KMS-11 (cell line): ENCODE results near the gene TAF6.

Source experiments
- H2AFZ ChIP-seq: fragments of 200-600 bp; sonication (generic); 2 replicates; pipeline ENCODE4 v1.6.1; 2016; ENCODE audit warnings: antibody characterized with exemption, mixed run types, low read depth
- H3K27ac ChIP-seq: fragments of 200-600 bp; sonication (generic); 2 replicates; pipeline ENCODE4 v1.6.1; 2016; ENCODE audit warnings: mild to moderate bottlenecking, mixed run types
- H3K27me3 ChIP-seq: fragments of 200-600 bp; sonication (generic); 2 replicates; pipeline ENCODE4 v1.6.1; 2017; ENCODE audit warnings: mild to moderate bottlenecking, low read depth, mixed run types, moderate library complexity; ENCODE audit not compliant: insufficient read depth
- H3K36me3 ChIP-seq: fragments of 200-600 bp; sonication (generic); 2 replicates; pipeline ENCODE4 v1.6.1; 2017; ENCODE audit warnings: mild to moderate bottlenecking, mixed run types; ENCODE audit not compliant: insufficient read depth
- H3K4me1 ChIP-seq: fragments of 200-600 bp; sonication (generic); 2 replicates; pipeline ENCODE4 v1.6.1; 2016; ENCODE audit warnings: mild to moderate bottlenecking, low read depth, mixed run types; ENCODE audit not compliant: poor library complexity, severe bottlenecking
- H3K4me2 ChIP-seq: fragments of 200-600 bp; sonication (generic); 2 replicates; pipeline ENCODE4 v1.7.0; 2016; ENCODE audit warnings: mild to moderate bottlenecking, mixed run types
- H3K4me3 ChIP-seq: fragments of 200-600 bp; sonication (generic); IDR thresholded peaks from 2 replicates; pipeline ENCODE4 v1.6.1; 2017; ENCODE audit warnings: low read depth, low read length, mixed read lengths; ENCODE audit not compliant: insufficient read depth
- H3K79me2 ChIP-seq: fragments of 200-600 bp; sonication (generic); 2 replicates; pipeline ENCODE4 v1.6.1; 2016; ENCODE audit warnings: low read depth, mixed run types; ENCODE audit not compliant: insufficient read depth
- H3K9ac ChIP-seq: fragments of 200-600 bp; sonication (generic); 2 replicates; pipeline ENCODE4 v1.6.1; 2016; ENCODE audit warnings: mild to moderate bottlenecking, mixed run types
- H4K20me1 ChIP-seq: fragments of 200-600 bp; sonication (generic); 2 replicates; pipeline ENCODE4 v1.6.1; 2016; ENCODE audit warnings: mild to moderate bottlenecking, mixed run types; ENCODE audit not compliant: insufficient read depth
- TF ChIP-seq, protein P1 (sequence below): fragments of 200-600 bp; sonication (generic); conservative IDR thresholded peaks from 2 replicates; pipeline ENCODE4 v1.6.1; 2017; ENCODE audit warnings: low read depth, mild to moderate bottlenecking, antibody characterized with exemption, low read length, moderate library complexity, mixed read lengths

Gene TAF6

DNA sequence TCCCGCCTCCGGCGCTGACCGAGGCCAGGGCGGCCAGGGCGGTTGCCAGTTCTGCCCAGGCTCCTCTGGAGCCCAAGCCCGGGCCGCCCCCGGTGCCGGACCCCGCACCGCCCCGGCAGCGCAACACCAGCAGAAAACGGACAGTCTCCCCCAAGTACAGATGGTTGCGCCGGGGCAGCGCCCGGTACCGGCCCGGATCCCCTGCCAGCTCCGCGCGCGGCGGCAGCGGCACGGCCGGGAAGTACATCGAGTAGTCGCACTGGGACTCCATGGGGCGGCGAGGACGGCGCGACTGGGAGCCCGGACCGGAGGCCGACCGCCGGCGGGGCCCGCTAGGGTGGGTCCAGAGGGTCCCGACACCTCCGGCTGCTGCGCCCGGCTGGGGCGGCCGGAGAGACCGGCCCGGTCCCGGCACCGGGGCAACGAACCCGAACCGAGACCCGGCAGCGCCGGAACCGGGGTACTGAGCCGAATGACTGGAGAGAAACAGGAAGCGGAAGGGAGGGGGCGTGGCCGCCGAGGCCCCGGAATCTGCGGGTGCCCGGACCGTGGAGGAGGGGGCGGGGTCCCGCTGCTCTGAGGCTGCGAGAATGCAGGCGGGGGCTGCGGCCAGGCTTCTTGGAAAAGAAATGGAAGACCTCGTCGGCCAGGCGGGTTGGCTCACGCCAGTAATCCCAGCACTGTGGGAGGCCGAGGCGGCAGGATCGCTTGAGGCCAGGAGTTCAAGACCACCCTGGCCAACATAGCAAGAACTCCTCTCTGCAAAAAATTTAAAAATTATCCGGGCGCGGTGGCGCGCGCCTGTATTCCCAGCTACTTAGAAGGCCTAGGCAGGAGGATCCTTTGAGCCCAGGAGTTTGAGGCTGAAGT is 39.3 kb upstream of the TAF6 start, which contains the start of gene TRAPPC14:
Gene TRAPPC14 (minus strand): TSS at position 495 of the 870 bp plus-strand sequence. CDS start 224 bp downstream, at position 271.
- no peak within 1 kb of the TSS for H3K4me3 ChIP-seq
- peaks cover 31% of the 10 kb centered on the region for H3K27me3 ChIP-seq
- no peaks in the 10 kb centered on the region; the same call in 1 of the 2 replicates for H3K79me2 ChIP-seq
- TF ChIP-seq, protein P1, sequence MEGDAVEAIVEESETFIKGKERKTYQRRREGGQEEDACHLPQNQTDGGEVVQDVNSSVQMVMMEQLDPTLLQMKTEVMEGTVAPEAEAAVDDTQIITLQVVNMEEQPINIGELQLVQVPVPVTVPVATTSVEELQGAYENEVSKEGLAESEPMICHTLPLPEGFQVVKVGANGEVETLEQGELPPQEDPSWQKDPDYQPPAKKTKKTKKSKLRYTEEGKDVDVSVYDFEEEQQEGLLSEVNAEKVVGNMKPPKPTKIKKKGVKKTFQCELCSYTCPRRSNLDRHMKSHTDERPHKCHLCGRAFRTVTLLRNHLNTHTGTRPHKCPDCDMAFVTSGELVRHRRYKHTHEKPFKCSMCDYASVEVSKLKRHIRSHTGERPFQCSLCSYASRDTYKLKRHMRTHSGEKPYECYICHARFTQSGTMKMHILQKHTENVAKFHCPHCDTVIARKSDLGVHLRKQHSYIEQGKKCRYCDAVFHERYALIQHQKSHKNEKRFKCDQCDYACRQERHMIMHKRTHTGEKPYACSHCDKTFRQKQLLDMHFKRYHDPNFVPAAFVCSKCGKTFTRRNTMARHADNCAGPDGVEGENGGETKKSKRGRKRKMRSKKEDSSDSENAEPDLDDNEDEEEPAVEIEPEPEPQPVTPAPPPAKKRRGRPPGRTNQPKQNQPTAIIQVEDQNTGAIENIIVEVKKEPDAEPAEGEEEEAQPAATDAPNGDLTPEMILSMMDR = no peak
- H3K4me2 ChIP-seq = peak within 1 kb of the TSS; percentile 90
- peak within 1 kb of the TSS; percentile 91 for H2AFZ ChIP-seq
- H3K36me3 ChIP-seq = no peaks in the 10 kb centered on the region; the same call in 1 of the 2 replicates
- H3K9ac ChIP-seq = peak within 1 kb of the TSS; percentile 41
- peaks cover 17% of the 10 kb centered on the region for H3K4me1 ChIP-seq
- H4K20me1 ChIP-seq = no peaks in the 10 kb centered on the region
- no peak within 1 kb of the TSS for H3K27ac ChIP-seq

DNA sequence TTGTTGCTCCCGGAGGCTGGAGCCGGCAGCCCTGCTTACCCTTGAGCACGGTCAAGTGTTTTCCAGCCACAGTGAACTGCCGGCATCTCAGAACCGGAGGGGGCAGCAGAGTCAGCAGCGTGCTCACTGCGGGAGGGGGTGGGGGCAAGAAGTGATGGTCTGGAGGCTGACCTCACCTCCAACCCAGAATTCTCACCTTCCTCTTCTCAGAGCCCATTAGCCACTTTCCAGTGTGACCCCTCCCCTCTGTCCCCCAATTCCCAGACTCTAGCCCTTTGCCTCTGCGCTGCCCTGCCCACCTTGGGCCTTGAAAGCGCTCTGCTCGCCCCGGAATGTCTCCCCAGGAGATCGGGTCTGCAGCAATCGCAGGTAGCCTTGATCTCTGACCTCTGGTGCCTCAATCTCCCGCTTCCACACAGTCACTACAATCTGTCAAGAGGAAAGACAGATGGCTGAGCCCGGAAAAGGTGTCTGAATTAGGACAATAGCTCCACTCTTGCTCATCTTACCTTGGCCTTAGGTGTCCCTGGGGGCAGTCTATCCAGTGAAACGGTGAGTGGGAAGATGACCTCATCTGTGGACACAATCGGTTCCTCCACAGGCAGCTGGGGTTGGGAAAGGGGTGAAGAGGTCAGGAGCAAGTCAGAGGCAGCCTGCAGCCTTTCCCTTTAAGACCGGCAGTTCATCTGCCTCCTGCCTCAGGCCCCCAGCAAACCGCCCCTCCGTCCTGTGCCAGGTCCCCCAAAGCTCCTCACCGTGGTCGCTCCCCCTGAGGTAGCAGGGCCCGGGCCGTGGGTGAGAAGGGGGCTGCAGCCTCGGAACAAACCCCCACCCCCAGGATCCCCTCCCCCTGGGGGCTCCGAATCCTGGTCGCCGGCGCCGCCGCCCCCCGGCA is 38.4 kb upstream of the TAF6 start:
- Histone ChIP-seq H3K4me1 (peaks cover 17% of the 10 kb centered on the region), H3K36me3 (no peaks in the 10 kb centered on the region; the same call in 1 of the 2 replicates), H3K79me2 (no peaks in the 10 kb centered on the region; the same call in 1 of the 2 replicates), H3K27me3 (peaks cover 22% of the 10 kb centered on the region), H3K4me3 (no peak overlapping the region), H3K9ac (peak overlapping the region; percentile 41), H3K4me2 (peak overlapping the region; percentile 90), H2AFZ (no peak overlapping the region), H3K27ac (no peak overlapping the region), H4K20me1 (no peaks in the 10 kb centered on the region)
- TF ChIP-seq, protein P1 = no peak

DNA sequence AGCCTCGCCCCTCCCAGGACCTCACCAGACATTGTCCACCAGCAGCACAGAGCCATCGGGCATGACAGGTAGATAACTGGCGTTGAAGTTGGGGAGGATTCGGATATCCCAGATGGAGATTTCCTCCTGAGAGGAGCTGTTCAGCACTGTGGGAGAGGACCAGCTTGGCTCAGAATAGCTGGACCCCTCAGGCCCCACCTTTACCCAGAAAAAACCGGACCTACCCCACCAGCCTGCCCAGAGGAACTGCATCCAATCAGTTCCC is 37.8 kb upstream of the TAF6 start:
- peaks cover 18% of the 10 kb centered on the region for H3K27me3 ChIP-seq
- no peak overlapping the region for H3K9ac ChIP-seq
- TF ChIP-seq, protein P1 = no peak
- H3K27ac ChIP-seq = no peak overlapping the region
- no peaks in the 10 kb centered on the region; the same call in 1 of the 2 replicates for H3K36me3 ChIP-seq
- no peaks in the 10 kb centered on the region for H4K20me1 ChIP-seq
- H3K4me2 ChIP-seq = peak overlapping the region; percentile 90; the same call in 1 of the 2 replicates
- peaks cover 17% of the 10 kb centered on the region for H3K4me1 ChIP-seq
- no peak overlapping the region for H2AFZ ChIP-seq
- no peak overlapping the region for H3K4me3 ChIP-seq
- no peaks in the 10 kb centered on the region; the same call in 1 of the 2 replicates for H3K79me2 ChIP-seq

DNA sequence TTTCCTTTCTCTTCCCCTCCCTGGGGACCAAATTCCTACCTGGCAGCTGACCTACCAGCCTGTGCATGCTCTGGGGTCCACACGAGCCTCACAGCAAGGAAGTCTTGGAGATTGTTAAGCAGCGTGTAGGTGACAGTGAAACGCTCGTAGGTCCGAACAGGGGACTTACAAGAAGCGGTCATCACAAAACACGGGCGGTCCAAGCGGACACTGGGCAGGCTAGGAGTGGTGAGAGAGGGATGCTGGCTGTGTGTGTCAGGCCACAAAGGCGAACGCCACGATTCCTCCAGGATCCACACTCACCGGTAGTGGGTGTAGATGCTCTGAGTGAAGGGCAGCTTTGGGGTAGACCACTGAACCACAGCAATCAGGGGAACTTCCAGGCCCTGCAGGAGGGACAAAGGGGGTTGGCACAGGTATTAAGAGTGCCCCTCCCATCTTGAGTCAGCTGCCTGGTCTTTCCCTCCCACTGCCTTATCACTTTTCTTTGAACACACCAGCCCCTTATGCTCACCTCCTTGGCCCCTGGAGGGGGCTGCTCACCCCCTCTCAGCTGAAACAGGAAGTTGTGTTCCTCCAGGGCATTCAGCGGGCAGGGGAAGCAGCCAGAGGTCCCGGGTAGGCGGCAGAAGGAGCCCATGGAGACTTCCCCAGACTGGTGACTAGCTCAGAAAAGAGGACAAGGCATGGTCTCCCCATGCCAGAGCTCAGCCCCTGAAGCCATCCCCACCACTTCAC is 37.3 kb upstream of the TAF6 start:
- H3K4me1 ChIP-seq = peaks cover 17% of the 10 kb centered on the region
- H3K79me2 ChIP-seq = no peaks in the 10 kb centered on the region; the same call in 1 of the 2 replicates
- H3K27me3 ChIP-seq = peaks cover 13% of the 10 kb centered on the region; the same call in 1 of the 2 replicates
- no peaks in the 10 kb centered on the region; the same call in 1 of the 2 replicates for H3K36me3 ChIP-seq
- TF ChIP-seq, protein P1 = no peak
- H3K4me3 ChIP-seq = no peak overlapping the region
- H2AFZ ChIP-seq = no peak overlapping the region
- H3K9ac ChIP-seq = no peak overlapping the region
- H3K27ac ChIP-seq = no peak overlapping the region
- no peaks in the 10 kb centered on the region for H4K20me1 ChIP-seq
- H3K4me2 ChIP-seq = peak overlapping the region; percentile 90; the same call in 1 of the 2 replicates
